GM19023 (cell line): ENCODE data around the gene SLC6A4.
"Not testable (repeated sequence)": the region's sequence is repeated elsewhere in the genome, so short reads cannot be mapped to it uniquely, and the experiment has no call there.

Experiments
- ATAC-seq: cut with Tn5 transposase; IDR thresholded peaks from one replicate; pipeline ENCODE4 v1.9.1; 2021; ENCODE audit warnings: mild to moderate bottlenecking, moderate library complexity; ENCODE audit not compliant: unreplicated experiment

The SLC6A4 gene

GRCh38 chr17:30176855-30177254, 58.6 kb downstream of the SLC6A4 start:
- ATAC-seq = no peak

GRCh38 chr17:30174556-30174955, 60.9 kb downstream of the SLC6A4 start:
- ATAC-seq = no peak

- no peak for ATAC-seq
Observed at GRCh38 chr17:30173649-30174048, 61.8 kb downstream of the SLC6A4 start.

GRCh38 chr17:30172560-30172959, 62.9 kb downstream of the SLC6A4 start:
- no peak for ATAC-seq

- no peak for ATAC-seq
Observed at GRCh38 chr17:30170415-30170987, 65.0 kb downstream of the SLC6A4 start.

- no peak for ATAC-seq
Observed at GRCh38 chr17:30165960-30166359, 69.5 kb downstream of the SLC6A4 start.

- ATAC-seq = no peak
Observed at GRCh38 chr17:30165147-30165546, 70.3 kb downstream of the SLC6A4 start.

GRCh38 chr17:30164531-30164930, 71.0 kb downstream of the SLC6A4 start:
- no peak for ATAC-seq

GRCh38 chr17:30161601-30162000, 73.9 kb downstream of the SLC6A4 start:
- ATAC-seq = no peak

GRCh38 chr17:30160419-30161172, 74.9 kb downstream of the SLC6A4 start:
- ATAC-seq = no peak

GRCh38 chr17:30158896-30159625, 76.4 kb downstream of the SLC6A4 start:
- no peak for ATAC-seq

GRCh38 chr17:30155389-30155788, 80.1 kb downstream of the SLC6A4 start:
- no peak for ATAC-seq

GRCh38 chr17:30153463-30153862, 82.0 kb downstream of the SLC6A4 start:
- ATAC-seq = no peak

GRCh38 chr17:30151471-30151870, 84.0 kb downstream of the SLC6A4 start:
- no peak for ATAC-seq

GRCh38 chr17:30148376-30148775, 87.1 kb downstream of the SLC6A4 start:
- ATAC-seq = no peak

GRCh38 chr17:30147860-30148259, 87.6 kb downstream of the SLC6A4 start:
- not testable (repeated sequence) for ATAC-seq
